Measurements from ENCODE around the gene ZNF622. TPM values are rescaled to one million over a fixed set of nuclear protein-coding genes. Genes with fewer than 3 reads are reported as not detected.
"Not testable (repeated sequence)": the region's sequence is repeated elsewhere in the genome, so short reads cannot be mapped to it uniquely, and the experiment has no call there.

ZNF622 gene
- total RNA-seq, 1 experiment from 2014 or later = 34.0 TPM

DNA sequence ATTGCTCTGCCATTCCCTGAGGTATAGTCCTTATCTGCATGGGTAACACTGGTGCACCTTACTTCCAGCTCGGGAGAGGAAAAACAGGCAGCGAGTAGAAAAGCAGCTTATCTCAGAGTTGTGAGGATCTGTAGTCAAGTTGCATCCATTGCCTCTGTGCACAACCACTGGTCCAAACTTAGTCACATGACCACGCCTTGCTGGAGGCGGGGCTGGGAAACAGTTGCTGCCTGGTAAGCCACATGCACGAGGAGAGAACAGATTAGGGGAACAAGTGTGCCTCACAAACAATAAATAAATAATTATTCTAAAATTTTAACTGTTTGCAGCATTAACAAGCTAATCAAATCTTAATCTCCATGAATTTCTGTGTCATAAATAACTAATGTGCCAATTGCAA, 18.6 kb downstream of the ZNF622 start:
- TF ChIP-seq, protein P1, sequence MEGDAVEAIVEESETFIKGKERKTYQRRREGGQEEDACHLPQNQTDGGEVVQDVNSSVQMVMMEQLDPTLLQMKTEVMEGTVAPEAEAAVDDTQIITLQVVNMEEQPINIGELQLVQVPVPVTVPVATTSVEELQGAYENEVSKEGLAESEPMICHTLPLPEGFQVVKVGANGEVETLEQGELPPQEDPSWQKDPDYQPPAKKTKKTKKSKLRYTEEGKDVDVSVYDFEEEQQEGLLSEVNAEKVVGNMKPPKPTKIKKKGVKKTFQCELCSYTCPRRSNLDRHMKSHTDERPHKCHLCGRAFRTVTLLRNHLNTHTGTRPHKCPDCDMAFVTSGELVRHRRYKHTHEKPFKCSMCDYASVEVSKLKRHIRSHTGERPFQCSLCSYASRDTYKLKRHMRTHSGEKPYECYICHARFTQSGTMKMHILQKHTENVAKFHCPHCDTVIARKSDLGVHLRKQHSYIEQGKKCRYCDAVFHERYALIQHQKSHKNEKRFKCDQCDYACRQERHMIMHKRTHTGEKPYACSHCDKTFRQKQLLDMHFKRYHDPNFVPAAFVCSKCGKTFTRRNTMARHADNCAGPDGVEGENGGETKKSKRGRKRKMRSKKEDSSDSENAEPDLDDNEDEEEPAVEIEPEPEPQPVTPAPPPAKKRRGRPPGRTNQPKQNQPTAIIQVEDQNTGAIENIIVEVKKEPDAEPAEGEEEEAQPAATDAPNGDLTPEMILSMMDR (IDR thresholded peaks at IDR 0.05; ENCODE audit: unreplicated experiment) = no peak

DNA sequence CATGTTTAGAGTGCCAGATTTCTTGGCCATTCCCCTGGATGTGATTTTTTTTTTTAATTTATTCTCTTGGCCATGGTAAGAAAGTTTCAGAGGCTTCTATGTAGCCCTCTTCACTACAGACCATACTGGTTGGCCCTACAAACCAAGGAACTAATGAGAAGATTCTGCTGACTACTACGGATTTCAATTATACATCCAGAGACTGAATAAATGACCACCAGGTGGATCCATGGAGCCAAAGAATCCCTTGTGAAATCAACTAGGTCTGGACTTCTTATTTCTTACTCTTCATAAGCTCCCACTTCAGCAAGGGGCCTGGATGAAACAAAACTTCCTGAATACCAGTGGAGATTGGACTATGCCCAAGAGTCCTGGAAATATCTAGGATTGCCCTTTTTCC, 27.6 kb downstream of the ZNF622 start:
- intact Hi-C loops (cut with micrococcal nuclease) = no loop called here
- peak; percentile 27 for DNase-seq (ENCODE audit: unreplicated experiment)
- TF ChIP-seq, protein P1 (IDR thresholded peaks at IDR 0.05; ENCODE audit: unreplicated experiment) = no peak
- ChIA-PET CTCF (interaction anchor here (0.8 to 1.9 kb wide), 5 partner anchors 17 to 281 kb away, joined by 3 to 8 read pairs (median 3); no protein-coding TSS in a partner anchor), POLR2A (interaction anchor here (0.6 kb wide), 1 partner anchor 28 kb away, joined by 3 read pairs; no protein-coding TSS in a partner anchor)
- Mint-ChIP-seq H3K9me3 (ENCODE audit: unreplicated experiment) (no peaks in the 10 kb centered on the region), H3K36me3 (ENCODE audit: insufficient read depth, unreplicated experiment) (peaks cover 5% of the 10 kb centered on the region), H3K4me3 (ENCODE audit: unreplicated experiment) (no peak overlapping the region), H3K4me1 (ENCODE audit: insufficient read depth, unreplicated experiment) (no peaks in the 10 kb centered on the region), H3K27me3 (ENCODE audit: insufficient read depth, unreplicated experiment) (peaks cover 14% of the 10 kb centered on the region), H3K27ac (ENCODE audit: low read depth, unreplicated experiment) (no peak overlapping the region)
- no TSS peak for BruUV-seq (replicated peaks)

More for the DNA sequence above, 18.6 kb downstream of the ZNF622 start:
- no TSS peak for BruUV-seq (replicated peaks)
- ChIA-PET POLR2A (interaction anchor here (0.7 kb wide), 1 partner anchor 289 kb away, joined by 3 read pairs; no protein-coding TSS in a partner anchor), CTCF (interaction anchor here (0.6 to 5.0 kb wide), 4 partner anchors 10 to 765 kb away, joined by 3 to 35 read pairs (median 10); no protein-coding TSS in a partner anchor)
- no peaks in the 10 kb centered on the region for H3K9me3 Mint-ChIP-seq (ENCODE audit: unreplicated experiment)
- peaks cover 64% of the 10 kb centered on the region for H3K36me3 Mint-ChIP-seq (ENCODE audit: insufficient read depth, unreplicated experiment)
- H3K27me3 Mint-ChIP-seq (ENCODE audit: insufficient read depth, unreplicated experiment) = no peaks in the 10 kb centered on the region
- no peak for DNase-seq (ENCODE audit: unreplicated experiment)
- H3K4me3 Mint-ChIP-seq (ENCODE audit: unreplicated experiment) = no peak overlapping the region
- intact Hi-C loops (cut with micrococcal nuclease) = no loop called here
- no peak overlapping the region for H3K27ac Mint-ChIP-seq (ENCODE audit: low read depth, unreplicated experiment)
- H3K4me1 Mint-ChIP-seq (ENCODE audit: insufficient read depth, unreplicated experiment) = no peaks in the 10 kb centered on the region

DNA sequence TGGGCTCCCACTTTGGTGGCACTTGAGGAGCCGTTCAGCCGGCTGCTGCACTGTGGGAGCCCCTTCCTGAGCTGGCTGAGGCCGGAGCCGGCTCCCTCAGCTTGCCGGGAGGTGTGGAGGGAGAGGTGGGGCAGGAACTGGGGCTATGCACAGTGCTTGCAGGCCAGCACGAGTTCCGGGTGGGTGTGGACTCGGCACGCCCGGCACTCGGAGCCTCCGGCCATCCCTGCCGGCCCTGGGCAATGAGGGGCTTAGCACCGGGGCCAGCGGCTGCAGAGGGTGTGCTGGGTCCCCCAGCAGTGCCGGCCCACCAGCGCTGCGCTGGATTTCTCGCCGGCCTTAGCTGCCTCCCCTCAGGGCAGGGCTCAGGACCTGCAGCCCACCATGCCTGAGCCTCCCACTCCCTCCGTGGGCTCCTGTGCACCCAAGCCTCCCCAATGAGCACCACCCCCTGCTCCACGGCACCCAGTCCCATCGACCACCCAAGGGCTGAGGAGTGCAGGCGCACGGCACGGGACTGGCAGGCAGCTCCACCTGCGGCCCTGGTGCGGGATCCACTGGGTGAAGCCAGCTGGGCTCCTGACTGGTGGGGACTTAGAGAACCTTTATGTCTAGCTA, 29.4 kb downstream of the ZNF622 start:
- POLR2A ChIA-PET; H3K27ac Mint-ChIP-seq (ENCODE audit: low read depth, unreplicated experiment); H3K4me3 Mint-ChIP-seq (ENCODE audit: unreplicated experiment); H3K36me3 Mint-ChIP-seq (ENCODE audit: insufficient read depth, unreplicated experiment); DNase-seq (ENCODE audit: unreplicated experiment); H3K9me3 Mint-ChIP-seq (ENCODE audit: unreplicated experiment); BruUV-seq (replicated peaks); intact Hi-C loops (cut with micrococcal nuclease); H3K4me1 Mint-ChIP-seq (ENCODE audit: insufficient read depth, unreplicated experiment): not testable (repeated sequence)
- CTCF ChIA-PET = interaction anchor here (0.6 to 0.7 kb wide), 2 partner anchors 76 to 230 kb away, joined by 3 read pairs; no protein-coding TSS in a partner anchor
- peaks cover 30% of the 10 kb centered on the region for H3K27me3 Mint-ChIP-seq (ENCODE audit: insufficient read depth, unreplicated experiment)

DNA sequence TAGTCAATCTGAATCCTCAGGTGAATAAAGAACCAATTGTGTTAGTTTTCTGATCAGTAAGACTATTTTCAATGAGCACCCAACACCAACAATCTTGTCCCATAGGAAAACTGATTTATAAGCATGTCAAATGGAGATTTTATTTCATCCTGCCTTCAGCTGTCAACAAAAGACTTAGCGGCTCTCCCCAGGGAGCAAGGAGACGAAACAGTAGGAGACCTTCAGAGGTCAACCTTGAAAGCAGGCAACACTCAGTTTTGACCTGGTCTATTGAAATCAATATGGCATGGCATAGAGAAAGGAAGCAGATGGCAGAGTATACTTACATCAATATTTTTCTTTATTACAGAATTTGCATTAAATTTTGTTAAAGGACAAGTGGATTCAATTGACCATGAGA, 34.1 kb downstream of the ZNF622 start:
- no peak for DNase-seq (ENCODE audit: unreplicated experiment)
- CTCF ChIA-PET = interaction anchor here (0.5 kb wide), 1 partner anchor 1678 kb away, joined by 3 read pairs; no protein-coding TSS in a partner anchor
- intact Hi-C loops (cut with micrococcal nuclease) = no loop called here
- H3K36me3 Mint-ChIP-seq (ENCODE audit: insufficient read depth, unreplicated experiment) = peaks cover 5% of the 10 kb centered on the region
- H3K9me3 Mint-ChIP-seq (ENCODE audit: unreplicated experiment) = no peaks in the 10 kb centered on the region
- H3K27ac Mint-ChIP-seq (ENCODE audit: low read depth, unreplicated experiment) = no peak overlapping the region
- POLR2A ChIA-PET = no interaction called here
- no peaks in the 10 kb centered on the region for H3K4me1 Mint-ChIP-seq (ENCODE audit: insufficient read depth, unreplicated experiment)
- H3K4me3 Mint-ChIP-seq (ENCODE audit: unreplicated experiment) = no peak overlapping the region
- TF ChIP-seq, protein P1 (IDR thresholded peaks at IDR 0.05; ENCODE audit: unreplicated experiment) = no peak
- no TSS peak for BruUV-seq (replicated peaks)
- peaks cover 30% of the 10 kb centered on the region for H3K27me3 Mint-ChIP-seq (ENCODE audit: insufficient read depth, unreplicated experiment)
